AG10803 (cell line): ENCODE results near the gene SHISAL2B.
"Not testable (repeated sequence)": the region's sequence is repeated elsewhere in the genome, so short reads cannot be mapped to it uniquely, and the experiment has no call there.

Experiments used
- DNase-seq: peaks from one replicate; pipeline ENCODE4 v3.0.0; 2010; ENCODE audit warnings: low read depth
- H3K4me3 ChIP-seq: 2 replicates; pipeline ENCODE4 v1.5.1; 2011; ENCODE audit warnings: mild to moderate bottlenecking, low read length, control low read depth
- CTCF ChIP-seq: conservative IDR thresholded peaks from 2 replicates; pipeline ENCODE4 v1.5.1; 2011; ENCODE audit warnings: mild to moderate bottlenecking, low read length, control low read depth, inconsistent platforms

The SHISAL2B gene

DNA sequence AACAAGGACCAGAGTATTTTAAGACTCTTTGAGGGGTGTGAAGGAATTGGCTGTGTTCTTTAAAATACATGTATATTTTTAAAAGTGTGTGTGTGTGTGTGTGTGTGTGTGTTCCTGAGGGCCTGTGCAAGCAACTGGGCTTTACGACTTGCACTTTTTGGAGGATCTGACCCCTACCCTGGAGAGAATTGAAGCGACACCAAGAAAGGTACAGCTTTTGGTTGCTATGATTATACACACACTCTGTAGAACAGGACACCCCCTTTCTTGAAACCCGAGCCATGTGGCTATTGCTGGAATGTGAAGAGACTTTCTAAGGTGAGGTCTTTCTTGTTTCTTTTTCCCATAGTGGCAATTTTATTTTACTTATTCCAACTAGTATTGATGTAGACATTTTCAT is 988 bp downstream of the SHISAL2B start:
- no peak for DNase-seq
- no peak overlapping the region for H3K4me3 ChIP-seq
- no peak for TF ChIP-seq CTCF

GRCh38 chr5:64693636-64694035 is 3.3 kb downstream of the SHISAL2B start:
- DNase-seq: no peak
- TF ChIP-seq CTCF: no peak
- H3K4me3 ChIP-seq: no peak overlapping the region

- not testable (repeated sequence) for H3K4me3 ChIP-seq, DNase-seq
Measured at GRCh38 chr5:64696414-64696813, 6.1 kb downstream of the SHISAL2B start.

GRCh38 chr5:64700765-64701164 is 10.5 kb downstream of the SHISAL2B start:
- no peak for DNase-seq
- TF ChIP-seq CTCF: no peak
- no peak overlapping the region for H3K4me3 ChIP-seq

DNA sequence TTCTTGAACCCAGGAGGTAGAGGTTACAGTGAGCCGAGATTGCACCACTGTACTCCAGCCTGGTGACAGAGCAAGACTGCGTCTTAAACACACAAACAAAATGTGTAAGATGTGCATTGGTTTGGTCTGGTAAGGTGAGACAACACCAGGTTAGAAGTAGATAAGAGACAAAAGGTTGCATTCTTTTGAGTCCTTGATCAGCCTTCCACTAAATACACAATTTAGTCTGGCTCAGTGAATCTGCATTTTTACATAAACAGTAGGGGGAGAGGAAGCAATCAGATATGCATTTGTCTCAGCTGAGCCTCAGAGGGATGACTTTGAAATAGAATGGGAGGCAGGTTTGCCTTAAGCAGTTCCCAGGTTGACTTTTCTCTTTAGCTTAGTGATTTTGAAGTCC is 15.8 kb downstream of the SHISAL2B start:
- DNase-seq, H3K4me3 ChIP-seq: not testable (repeated sequence)

DNA sequence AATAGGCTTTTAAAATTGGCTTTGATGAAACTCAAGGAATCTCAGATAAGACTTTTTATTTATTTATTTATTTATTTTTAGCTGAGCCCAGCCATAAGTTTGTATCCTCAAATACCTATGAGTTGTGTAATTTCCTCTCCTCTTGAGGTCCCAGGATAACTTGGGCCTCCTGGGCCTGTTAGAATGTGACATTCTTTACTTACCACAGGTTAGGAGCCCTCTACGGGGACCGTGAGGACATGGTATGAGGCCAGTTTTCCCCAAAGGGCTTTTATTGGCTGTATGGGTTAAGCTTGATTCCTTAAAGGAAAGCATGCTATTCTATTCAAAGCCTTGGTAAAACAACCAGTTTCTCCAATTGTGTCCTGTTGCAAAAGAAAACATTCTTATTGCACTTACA is 16.9 kb downstream of the SHISAL2B start:
- TF ChIP-seq CTCF: no peak
- H3K4me3 ChIP-seq: no peak overlapping the region
- DNase-seq: no peak

GRCh38 chr5:64714495-64714894 is 24.2 kb downstream of the SHISAL2B start:
- not testable (repeated sequence) for H3K4me3 ChIP-seq

GRCh38 chr5:64722588-64722987 is 32.3 kb downstream of the SHISAL2B start:
- DNase-seq: no peak
- no peak overlapping the region for H3K4me3 ChIP-seq
- TF ChIP-seq CTCF: no peak

More at GRCh38 chr5:64714495-64714894, 24.2 kb downstream of the SHISAL2B start:
- DNase-seq: not testable (repeated sequence)

- DNase-seq: no peak
- no peak overlapping the region for H3K4me3 ChIP-seq
- TF ChIP-seq CTCF: no peak
Measured at GRCh38 chr5:64727150-64727549, 36.8 kb downstream of the SHISAL2B start.
